GM12878 (cell line): Measurements from ENCODE around the gene MCTP2. TPM values are rescaled to one million over a fixed set of nuclear protein-coding genes. Genes with fewer than 3 reads are reported as not detected.

ENCODE experiments used
- ATAC-seq: fragments of 200-7000 bp; cut with Tn5 transposase; 3 replicates; pipeline ENCODE4 v1.9.1; 2020; ENCODE audit warnings: mild to moderate bottlenecking, moderate library complexity
- BruUV-seq: library from RNA; stranded (reverse); fragments of 400-500 nt; replicated peaks from 2 replicates; lab custom pipeline; 2021; lab: Mats Ljungman, UMichigan
- CTCF ChIA-PET: fragments of 300-600 bp; sonication (Branson Sonifier 250); formaldehyde crosslinking; extraction: SDS; loops from one replicate; lab custom pipeline; 2021; ENCODE audit warnings: inconsistent platforms; lab: Yijun Ruan, JAX
- POLR2A ChIA-PET: fragments of 350-600 bp; formaldehyde crosslinking; extraction: SDS; loops from one replicate; lab custom pipeline; 2021; ENCODE audit warnings: inconsistent platforms; lab: Charles Lee
- RAD21 ChIA-PET: fragments of 300-600 bp; sonication (Branson Sonifier 250); formaldehyde crosslinking; loops from one replicate; lab custom pipeline; 2023; ENCODE audit warnings: antibody characterized with exemption; ENCODE audit not compliant: unreplicated experiment; lab: Charles Lee
- SMC1A ChIA-PET: fragments of 300-600 bp; sonication (Branson Sonifier 250); formaldehyde crosslinking; loops from one replicate; lab custom pipeline; 2023; ENCODE audit not compliant: unreplicated experiment, uncharacterized antibody; lab: Charles Lee
- DNase-seq: peaks from one replicate; pipeline ENCODE4 v3.0.0-alpha.2; 2011; ENCODE audit warnings: low read depth, low spot score
- FAIRE-seq: peaks from 3 replicates; lab custom pipeline; 2011; peaks lifted over from hg19 to GRCh38; lab: Jason Lieb, UNC
- H2AFZ ChIP-seq: 2 replicates; pipeline ENCODE4 v1.6.0; 2011; ENCODE audit warnings: low read depth, low read length, control low read depth; ENCODE audit not compliant: control insufficient read depth
- H3K27ac ChIP-seq: 2 replicates; pipeline ENCODE4 v1.5.1; 2011; ENCODE audit warnings: control low read depth; ENCODE audit not compliant: control insufficient read depth, insufficient read depth
- H3K27me3 ChIP-seq, 2 experiments: replicated peaks in 1 of 2; 2 replicates each; pipeline versions ENCODE4 v1.6.0 to v1.6.1; 2011; ENCODE audit warnings: low read length in 1 of 2; ENCODE audit not compliant: control insufficient read depth in 2 of 2, insufficient read depth in 2 of 2
- H3K36me3 ChIP-seq, 2 experiments: 2 replicates each; pipeline ENCODE4 v1.5.1; 2011; ENCODE audit warnings: low read length in 1 of 2; ENCODE audit not compliant: control insufficient read depth in 2 of 2, insufficient read depth in 2 of 2
- H3K4me1 ChIP-seq: 2 replicates; pipeline ENCODE4 v1.6.1; 2011; ENCODE audit warnings: mild to moderate bottlenecking, low read length, moderate library complexity, mixed read lengths; ENCODE audit not compliant: control insufficient read depth, insufficient read depth
- H3K4me2 ChIP-seq: 2 replicates; pipeline ENCODE4 v1.6.0; 2011; ENCODE audit warnings: control low read depth; ENCODE audit not compliant: control insufficient read depth, insufficient read depth
- H3K4me3 ChIP-seq: fragments of 200-600 bp; sonication (generic); 2 replicates; pipeline ENCODE4 v1.5.1; 2016
- H3K79me2 ChIP-seq: 2 replicates; pipeline ENCODE4 v1.6.0; 2011; ENCODE audit warnings: low read length; ENCODE audit not compliant: control insufficient read depth, insufficient read depth
- H3K9ac ChIP-seq: 2 replicates; pipeline ENCODE4 v1.8.0; 2011; ENCODE audit warnings: low read length, control low read depth, mixed read lengths; ENCODE audit not compliant: control insufficient read depth, insufficient read depth
- H3K9me3 ChIP-seq: replicated peaks from 3 replicates; pipeline ENCODE4 v1.5.1; 2011; ENCODE audit warnings: mild to moderate bottlenecking, low read length; ENCODE audit not compliant: control insufficient read depth, insufficient read depth
- H4K20me1 ChIP-seq: 2 replicates; pipeline ENCODE4 v1.6.0; 2011; ENCODE audit not compliant: control insufficient read depth, insufficient read depth
- EED ChIP-seq: sonication (generic); IDR thresholded peaks from 2 replicates; pipeline ENCODE4 v1.6.1; 2016; ENCODE audit warnings: antibody characterized with exemption, low read depth
- MTA2 ChIP-seq: fragments of 450-650 bp; IDR thresholded peaks from 2 replicates; pipeline ENCODE4 v1.6.1; 2016; ENCODE audit warnings: low read depth, mild to moderate bottlenecking, moderate library complexity
- NR2C1 ChIP-seq: fragments of 450-650 bp; IDR thresholded peaks from 2 replicates; pipeline ENCODE4 v1.6.1; 2017; ENCODE audit warnings: antibody characterized with exemption, mild to moderate bottlenecking, moderate library complexity
- RAD21 ChIP-seq: IDR thresholded peaks from 2 replicates; pipeline ENCODE4 v1.6.1; 2011; ENCODE audit warnings: mild to moderate bottlenecking, low read depth, low read length, moderate library complexity; ENCODE audit not compliant: insufficient read depth
- STAT3 ChIP-seq: IDR thresholded peaks from 2 replicates; pipeline ENCODE4 v1.6.1; 2011; ENCODE audit warnings: low read depth, low read length, improper control_type of control experiment
- TARDBP ChIP-seq: IDR thresholded peaks from 2 replicates; pipeline ENCODE4 v1.6.1; 2016; ENCODE audit warnings: borderline replicate concordance
- TCF12 ChIP-seq: IDR thresholded peaks from 2 replicates; pipeline ENCODE4 v1.6.1; 2011; ENCODE audit warnings: low read depth, mild to moderate bottlenecking, low read length
- ZBED1 ChIP-seq: IDR thresholded peaks from 2 replicates; pipeline ENCODE4 v1.6.1; 2016; ENCODE audit warnings: borderline replicate concordance
- WGBS: methylation state at CpG from one replicate; pipeline ENCODE4 v1.1.6; 2016; ENCODE audit warnings: low lambda C conversion rate; ENCODE audit not compliant: insufficient replicate concordance, insufficient coverage; ENCODE audit errors: missing lambda C conversion rate; 5-methylcytosine and 5-hydroxymethylcytosine counted together
- in situ Hi-C: fragments of 300-500 bp; cut with MboI; formaldehyde crosslinking; loops from 9 replicates; pipeline ENCODE4 v1.14.3; 2018; ENCODE audit warnings: mixed read lengths
- intact Hi-C: fragments of 100-400 bp; cut with micrococcal nuclease; formaldehyde crosslinking; loops from one replicate; pipeline ENCODE4 v1.14.2; 2022; ENCODE audit not compliant: unreplicated experiment
- polyA plus RNA-seq, 11 experiments: library from polyadenylated mRNA; depleted of rRNA in 4 of 11; unstranded in 6 of 11; stranded (reverse) in 5 of 11; fragments of >200 nt; fragmentation: Nextera tagmentation in 4 of 11; fragmentation: Illumina TruSeq in 1 of 11; extraction: Ambion mirVana in 4 of 11; extraction: Trizol in 1 of 11; gene quantifications; 1 replicate in 1 of 11; 2 replicates in 10 of 11; pipeline versions ENCODE4 v1.2.1 to v1.2.3, GENCODE V29; 2011 to 2016; ENCODE audit warnings: inconsistent platforms in 2 of 11, missing spikeins in 2 of 11, low read depth in 1 of 11
- total RNA-seq, 4 experiments: library from RNA; depleted of rRNA in 3 of 4; stranded (reverse); fragments of >200 nt in 3 of 4; fragmentation: Illumina TruSeq in 1 of 4; extraction: Trizol in 1 of 4; gene quantifications; 2 replicates each; pipeline versions ENCODE4 v1.2.1 to v1.2.3, GENCODE V29; 2013 to 2021
- TF ChIP-seq, protein P1 (sequence below): fragments of 450-650 bp; IDR thresholded peaks from 2 replicates; pipeline ENCODE4 v1.6.1; 2017; ENCODE audit warnings: mild to moderate bottlenecking
- TF ChIP-seq, protein P2 (sequence below): fragments of 450-650 bp; IDR thresholded peaks from 2 replicates; pipeline ENCODE4 v1.6.1; 2017; ENCODE audit warnings: mild to moderate bottlenecking, low read depth, inconsistent platforms; ENCODE audit not compliant: poor library complexity, severe bottlenecking
- TF ChIP-seq, protein P3 (sequence below): fragments of 450-650 bp; IDR thresholded peaks from 2 replicates; pipeline ENCODE4 v1.6.1; 2016; ENCODE audit warnings: mild to moderate bottlenecking

MCTP2 gene
- total and polyA plus RNA-seq, 10 of the 15 experiments (the other 5 are each of a cell fraction or from before 2014, with no cell fraction given): 0.24 to 48.5 (median 0.88) TPM

DNA sequence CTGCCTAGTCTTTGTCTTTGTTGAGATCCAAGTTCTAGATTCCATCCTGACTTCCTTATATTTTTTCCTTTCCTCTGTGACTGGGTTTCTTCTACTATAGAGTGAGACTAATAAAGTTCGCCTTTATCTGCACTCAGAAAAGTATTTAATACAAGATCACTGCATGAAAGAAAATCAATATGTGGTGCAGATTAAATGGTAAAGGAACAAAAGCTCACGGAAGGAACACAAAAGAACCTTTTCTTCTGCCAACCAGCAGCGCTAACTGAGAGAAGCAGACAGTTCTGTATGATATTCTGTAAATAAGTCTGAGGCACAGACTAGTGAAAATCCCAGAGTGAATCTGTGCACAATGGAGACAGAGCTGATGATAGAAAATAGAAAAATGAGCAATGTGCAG lies 31.6 kb upstream of the MCTP2 start:
- DNase-seq: no peak
- POLR2A ChIA-PET: no interaction called here

More for the DNA sequence above, 31.6 kb upstream of the MCTP2 start:
- no peaks in the 10 kb centered on the region for H4K20me1 ChIP-seq
- H3K4me3 ChIP-seq: no peak overlapping the region
- SMC1A ChIA-PET: no interaction called here
- RAD21 ChIA-PET: interaction anchor here (1.8 kb wide), 1 partner anchor 123 kb away, joined by 4 read pairs; no protein-coding TSS in a partner anchor
- in situ Hi-C loops: no loop called here
- no peak overlapping the region for H3K4me2 ChIP-seq
- no TSS peak for BruUV-seq
- FAIRE-seq (no peak), ATAC-seq (no peak)
- no peak overlapping the region for H3K27ac ChIP-seq
- no peak overlapping the region for H3K9ac ChIP-seq
- no peaks in the 10 kb centered on the region for H3K4me1 ChIP-seq
- TF ChIP-seq TCF12 (no peak), ZBED1 (no peak), MTA2 (no peak), NR2C1 (no peak), STAT3 (no peak), TARDBP (no peak), RAD21 (no peak), EED (no peak)
- TF ChIP-seq, protein P1, sequence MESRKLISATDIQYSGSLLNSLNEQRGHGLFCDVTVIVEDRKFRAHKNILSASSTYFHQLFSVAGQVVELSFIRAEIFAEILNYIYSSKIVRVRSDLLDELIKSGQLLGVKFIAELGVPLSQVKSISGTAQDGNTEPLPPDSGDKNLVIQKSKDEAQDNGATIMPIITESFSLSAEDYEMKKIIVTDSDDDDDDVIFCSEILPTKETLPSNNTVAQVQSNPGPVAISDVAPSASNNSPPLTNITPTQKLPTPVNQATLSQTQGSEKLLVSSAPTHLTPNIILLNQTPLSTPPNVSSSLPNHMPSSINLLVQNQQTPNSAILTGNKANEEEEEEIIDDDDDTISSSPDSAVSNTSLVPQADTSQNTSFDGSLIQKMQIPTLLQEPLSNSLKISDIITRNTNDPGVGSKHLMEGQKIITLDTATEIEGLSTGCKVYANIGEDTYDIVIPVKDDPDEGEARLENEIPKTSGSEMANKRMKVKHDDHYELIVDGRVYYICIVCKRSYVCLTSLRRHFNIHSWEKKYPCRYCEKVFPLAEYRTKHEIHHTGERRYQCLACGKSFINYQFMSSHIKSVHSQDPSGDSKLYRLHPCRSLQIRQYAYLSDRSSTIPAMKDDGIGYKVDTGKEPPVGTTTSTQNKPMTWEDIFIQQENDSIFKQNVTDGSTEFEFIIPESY: no peak
- TF ChIP-seq, protein P2, sequence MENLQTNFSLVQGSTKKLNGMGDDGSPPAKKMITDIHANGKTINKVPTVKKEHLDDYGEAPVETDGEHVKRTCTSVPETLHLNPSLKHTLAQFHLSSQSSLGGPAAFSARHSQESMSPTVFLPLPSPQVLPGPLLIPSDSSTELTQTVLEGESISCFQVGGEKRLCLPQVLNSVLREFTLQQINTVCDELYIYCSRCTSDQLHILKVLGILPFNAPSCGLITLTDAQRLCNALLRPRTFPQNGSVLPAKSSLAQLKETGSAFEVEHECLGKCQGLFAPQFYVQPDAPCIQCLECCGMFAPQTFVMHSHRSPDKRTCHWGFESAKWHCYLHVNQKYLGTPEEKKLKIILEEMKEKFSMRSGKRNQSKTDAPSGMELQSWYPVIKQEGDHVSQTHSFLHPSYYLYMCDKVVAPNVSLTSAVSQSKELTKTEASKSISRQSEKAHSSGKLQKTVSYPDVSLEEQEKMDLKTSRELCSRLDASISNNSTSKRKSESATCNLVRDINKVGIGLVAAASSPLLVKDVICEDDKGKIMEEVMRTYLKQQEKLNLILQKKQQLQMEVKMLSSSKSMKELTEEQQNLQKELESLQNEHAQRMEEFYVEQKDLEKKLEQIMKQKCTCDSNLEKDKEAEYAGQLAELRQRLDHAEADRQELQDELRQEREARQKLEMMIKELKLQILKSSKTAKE: no peak
- TF ChIP-seq, protein P3, sequence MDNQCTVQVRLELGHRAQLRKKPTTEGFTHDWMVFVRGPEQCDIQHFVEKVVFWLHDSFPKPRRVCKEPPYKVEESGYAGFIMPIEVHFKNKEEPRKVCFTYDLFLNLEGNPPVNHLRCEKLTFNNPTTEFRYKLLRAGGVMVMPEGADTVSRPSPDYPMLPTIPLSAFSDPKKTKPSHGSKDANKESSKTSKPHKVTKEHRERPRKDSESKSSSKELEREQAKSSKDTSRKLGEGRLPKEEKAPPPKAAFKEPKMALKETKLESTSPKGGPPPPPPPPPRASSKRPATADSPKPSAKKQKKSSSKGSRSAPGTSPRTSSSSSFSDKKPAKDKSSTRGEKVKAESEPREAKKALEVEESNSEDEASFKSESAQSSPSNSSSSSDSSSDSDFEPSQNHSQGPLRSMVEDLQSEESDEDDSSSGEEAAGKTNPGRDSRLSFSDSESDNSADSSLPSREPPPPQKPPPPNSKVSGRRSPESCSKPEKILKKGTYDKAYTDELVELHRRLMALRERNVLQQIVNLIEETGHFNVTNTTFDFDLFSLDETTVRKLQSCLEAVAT: no peak
- no peak overlapping the region for H2AFZ ChIP-seq
- no peaks in the 10 kb centered on the region for H3K9me3 ChIP-seq
- H3K36me3 ChIP-seq: no peaks in the 10 kb centered on the region
- H3K27me3 ChIP-seq: no peaks in the 10 kb centered on the region
- WGBS: 33% methylated on average over 3 of the region's 3 CpGs
- H3K79me2 ChIP-seq: no peaks in the 10 kb centered on the region
- CTCF ChIA-PET: interaction anchor here (1.1 kb wide), 1 partner anchor 91 kb away, joined by 3 read pairs; no protein-coding TSS in a partner anchor
- intact Hi-C loops: no loop called here
